Liver (tissue), 9 donors: ENCODE measurements around the gene CLDN16. TPM values are rescaled to one million over a fixed set of nuclear protein-coding genes. Genes with fewer than 3 reads are reported as not detected.

Experiments
- DNase-seq: peaks from one replicate; pipeline ENCODE4 v3.0.0-alpha.2; 2017; ENCODE audit warnings: low spot score
- H3K27ac ChIP-seq, 2 donors: one replicate each; pipeline ENCODE4 v1.7.0; 2013; ENCODE audit warnings: inconsistent platforms in 2 of 2, low read length in 2 of 2, control low read depth in 1 of 2, low read depth in 1 of 2, mild to moderate bottlenecking in 1 of 2
- H3K27me3 ChIP-seq, 4 donors: one replicate each; pipeline versions ENCODE4 v1.6.1 to v1.7.0; 2013; ENCODE audit warnings: low read length in 3 of 4, inconsistent platforms in 1 of 4, mild to moderate bottlenecking in 1 of 4, moderate library complexity in 1 of 4; ENCODE audit not compliant: control insufficient read depth in 4 of 4, insufficient read depth in 4 of 4
- H3K36me3 ChIP-seq, 4 donors: one replicate each; pipeline versions ENCODE4 v1.6.1 to v1.7.0; 2013; ENCODE audit warnings: low read length in 3 of 4, mild to moderate bottlenecking in 3 of 4, low read depth in 1 of 4, moderate library complexity in 1 of 4; ENCODE audit not compliant: control insufficient read depth in 4 of 4, insufficient read depth in 3 of 4
- H3K4me1 ChIP-seq, 4 donors: one replicate each; pipeline versions ENCODE4 v1.6.1 to v1.7.0; 2013; ENCODE audit warnings: low read length in 3 of 4, mild to moderate bottlenecking in 3 of 4, moderate library complexity in 1 of 4; ENCODE audit not compliant: control insufficient read depth in 4 of 4, insufficient read depth in 4 of 4
- H3K4me3 ChIP-seq, 3 donors: one replicate each; pipeline versions ENCODE4 v1.6.1 to v1.7.0; 2013; ENCODE audit warnings: low read length in 3 of 3, control low read depth in 1 of 3, low read depth in 1 of 3, mild to moderate bottlenecking in 1 of 3
- H3K9ac ChIP-seq, 2 donors: one replicate each; pipeline ENCODE4 v1.7.0; 2013; ENCODE audit warnings: low read length in 2 of 2, mild to moderate bottlenecking in 2 of 2, moderate library complexity in 2 of 2, control low read depth in 1 of 2, low read depth in 1 of 2
- H3K9me3 ChIP-seq, 4 donors: one replicate each; pipeline versions ENCODE4 v1.6.1 to v1.7.0; 2013; ENCODE audit warnings: low read length in 3 of 4; ENCODE audit not compliant: control insufficient read depth in 4 of 4
- ATF3 ChIP-seq: IDR thresholded peaks from 2 replicates; pipeline ENCODE4 v1.6.1; 2016; ENCODE audit warnings: antibody characterized with exemption
- CTCF ChIP-seq: fragments of 150-350 bp; IDR thresholded peaks from 2 replicates; pipeline ENCODE4 v1.5.1; 2017; ENCODE audit warnings: improper control_type of control experiment, low read depth, low read length; ENCODE audit not compliant: missing input control
- EGR1 ChIP-seq, 2 donors: IDR thresholded peaks; 2 replicates each; pipeline ENCODE4 v1.6.1; 2016 to 2018; ENCODE audit warnings: antibody characterized with exemption in 2 of 2, low read depth in 2 of 2
- FOXA1 ChIP-seq: IDR thresholded peaks from 2 replicates; pipeline ENCODE4 v1.6.1; 2016; ENCODE audit warnings: antibody characterized with exemption
- FOXA2 ChIP-seq: IDR thresholded peaks from 2 replicates; pipeline ENCODE4 v1.6.1; 2016; ENCODE audit warnings: antibody characterized with exemption
- GABPA ChIP-seq, 2 donors: IDR thresholded peaks in 1 of 2; conservative IDR thresholded peaks in 1 of 2; 2 replicates each; pipeline ENCODE4 v1.6.1; 2016; ENCODE audit warnings: antibody characterized with exemption in 2 of 2, mild to moderate bottlenecking in 1 of 2, moderate library complexity in 1 of 2
- HNF4A ChIP-seq, 2 donors: conservative IDR thresholded peaks; 2 replicates each; pipeline ENCODE4 v1.6.1; 2016; ENCODE audit warnings: antibody characterized with exemption in 2 of 2, mild to moderate bottlenecking in 2 of 2
- HNF4G ChIP-seq: IDR thresholded peaks from 2 replicates; pipeline ENCODE4 v1.6.1; 2016; ENCODE audit warnings: antibody characterized with exemption
- JUND ChIP-seq, 2 donors: IDR thresholded peaks; 2 replicates each; pipeline ENCODE4 v1.6.1; 2016; ENCODE audit warnings: antibody characterized with exemption in 2 of 2
- MAX ChIP-seq: IDR thresholded peaks from 2 replicates; pipeline ENCODE4 v1.6.1; 2016; ENCODE audit warnings: antibody characterized with exemption
- NR2F2 ChIP-seq: IDR thresholded peaks from 2 replicates; pipeline ENCODE4 v1.6.1; 2016; ENCODE audit warnings: antibody characterized with exemption
- RAD21 ChIP-seq, 2 donors: IDR thresholded peaks; 2 replicates each; pipeline ENCODE4 v1.6.1; 2016; ENCODE audit warnings: antibody characterized with exemption in 2 of 2, mild to moderate bottlenecking in 2 of 2
- RXRA ChIP-seq, 2 donors: IDR thresholded peaks; 2 replicates each; pipeline ENCODE4 v1.6.1; 2017 to 2018; ENCODE audit warnings: antibody characterized with exemption in 2 of 2, mild to moderate bottlenecking in 1 of 2
- SP1 ChIP-seq: IDR thresholded peaks from 2 replicates; pipeline ENCODE4 v1.6.1; 2018; ENCODE audit warnings: antibody characterized with exemption, mild to moderate bottlenecking
- TAF1 ChIP-seq: conservative IDR thresholded peaks from 2 replicates; pipeline ENCODE4 v1.6.1; 2016; ENCODE audit warnings: antibody characterized with exemption, mild to moderate bottlenecking
- YY1 ChIP-seq: IDR thresholded peaks from 2 replicates; pipeline ENCODE4 v1.6.1; 2016; ENCODE audit warnings: antibody characterized with exemption, mild to moderate bottlenecking
- ZBTB33 ChIP-seq: IDR thresholded peaks from 2 replicates; pipeline ENCODE4 v1.6.1; 2016; ENCODE audit warnings: antibody characterized with exemption
- WGBS: extraction: QIAGEN DNeasy Blood & Tissue Kit; methylation state at CpG from one replicate; pipeline ENCODE4 v1.1.7; 2013; 5-methylcytosine and 5-hydroxymethylcytosine counted together
- polyA plus RNA-seq, 2 donors: library from polyadenylated mRNA; stranded (reverse) in 1 of 2; unstranded in 1 of 2; fragments of 200-250 nt in 1 of 2; fragments of >200 nt in 1 of 2; fragmentation: Nextera tagmentation in 1 of 2; extraction: Ambion mirVana in 1 of 2; gene quantifications; one replicate each; pipeline versions ENCODE4 v1.2.1 to v1.2.3, GENCODE V29; 2013 to 2015
- total RNA-seq, 2 donors: library from RNA; depleted of rRNA; stranded (reverse); fragments of >200 nt; gene quantifications; one replicate each; pipeline ENCODE4 v1.2.3, GENCODE V29; 2014
- TF ChIP-seq, protein P1 (sequence below): IDR thresholded peaks from 2 replicates; pipeline ENCODE4 v1.6.1; 2016; ENCODE audit warnings: antibody characterized with exemption, mild to moderate bottlenecking
- donor health status: healthy.
- donor health status: healthy.
- donor health status: healthy.
- donor health status: healthy.
- donor health status: healthy.

The CLDN16 gene
- total and polyA plus RNA-seq, 4 donors: 0.22 to 0.89 (median 0.70) TPM

DNA sequence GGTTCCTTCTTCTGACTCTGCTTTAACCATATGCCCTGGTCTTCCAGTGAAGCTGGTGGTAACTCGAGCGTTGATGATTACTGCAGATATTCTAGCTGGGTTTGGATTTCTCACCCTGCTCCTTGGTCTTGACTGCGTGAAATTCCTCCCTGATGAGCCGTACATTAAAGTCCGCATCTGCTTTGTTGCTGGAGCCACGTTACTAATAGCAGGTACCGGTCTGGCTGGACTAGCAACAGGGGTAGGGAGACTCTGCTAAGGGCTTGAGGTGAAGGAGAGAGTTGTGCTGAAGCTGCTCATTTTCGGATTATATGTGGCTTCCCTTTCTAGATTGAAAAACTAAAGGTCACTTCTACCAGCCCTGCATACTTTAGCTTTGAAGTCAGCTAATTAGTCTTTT, 16.8 kb downstream of the CLDN16 start:
- H3K27ac ChIP-seq: no peak overlapping the region

DNA sequence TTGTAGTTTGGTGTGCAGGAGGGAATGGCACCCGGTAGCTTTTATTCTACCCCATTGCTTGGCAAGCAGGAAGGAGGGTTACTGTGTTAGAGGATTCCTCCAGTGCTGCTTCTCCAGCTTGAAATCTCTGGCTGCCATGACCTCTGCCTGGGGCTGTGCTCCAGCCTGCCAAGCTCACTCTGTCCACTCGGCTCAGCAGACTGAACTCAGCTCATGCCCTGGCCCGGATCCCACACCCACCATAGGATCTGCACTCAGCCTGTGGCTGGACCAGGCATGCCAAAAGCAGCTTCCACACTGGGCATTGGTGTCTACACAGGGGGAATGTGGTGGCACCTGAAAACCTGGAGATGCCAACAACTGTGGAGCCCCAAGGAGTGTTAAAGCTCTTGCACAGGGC, 26.3 kb downstream of the CLDN16 start:
- no peaks in the 10 kb centered on the region for H3K4me1 ChIP-seq
- no peak for DNase-seq
- TF ChIP-seq HNF4G (no peak), FOXA2 (no peak), RXRA (IDR thresholded peaks at IDR 0.05) (no peak), SP1 (no peak), HNF4A (conservative IDR thresholded peaks at IDR 0.05) (no peak), EGR1 (IDR thresholded peaks at IDR 0.05; ENCODE audit: low read depth in 2 of 2) (no peak), TAF1 (no peak), YY1 (no peak), JUND (IDR thresholded peaks at IDR 0.05) (no peak), ZBTB33 (no peak), RAD21 (IDR thresholded peaks at IDR 0.05) (no peak), CTCF (no peak), FOXA1 (no peak), ATF3 (no peak), MAX (no peak), GABPA (IDR thresholded peaks at IDR 0.05 in 1 of 2, conservative IDR thresholded peaks at IDR 0.05 in 1 of 2) (no peak), NR2F2 (no peak)
- TF ChIP-seq, protein P1, sequence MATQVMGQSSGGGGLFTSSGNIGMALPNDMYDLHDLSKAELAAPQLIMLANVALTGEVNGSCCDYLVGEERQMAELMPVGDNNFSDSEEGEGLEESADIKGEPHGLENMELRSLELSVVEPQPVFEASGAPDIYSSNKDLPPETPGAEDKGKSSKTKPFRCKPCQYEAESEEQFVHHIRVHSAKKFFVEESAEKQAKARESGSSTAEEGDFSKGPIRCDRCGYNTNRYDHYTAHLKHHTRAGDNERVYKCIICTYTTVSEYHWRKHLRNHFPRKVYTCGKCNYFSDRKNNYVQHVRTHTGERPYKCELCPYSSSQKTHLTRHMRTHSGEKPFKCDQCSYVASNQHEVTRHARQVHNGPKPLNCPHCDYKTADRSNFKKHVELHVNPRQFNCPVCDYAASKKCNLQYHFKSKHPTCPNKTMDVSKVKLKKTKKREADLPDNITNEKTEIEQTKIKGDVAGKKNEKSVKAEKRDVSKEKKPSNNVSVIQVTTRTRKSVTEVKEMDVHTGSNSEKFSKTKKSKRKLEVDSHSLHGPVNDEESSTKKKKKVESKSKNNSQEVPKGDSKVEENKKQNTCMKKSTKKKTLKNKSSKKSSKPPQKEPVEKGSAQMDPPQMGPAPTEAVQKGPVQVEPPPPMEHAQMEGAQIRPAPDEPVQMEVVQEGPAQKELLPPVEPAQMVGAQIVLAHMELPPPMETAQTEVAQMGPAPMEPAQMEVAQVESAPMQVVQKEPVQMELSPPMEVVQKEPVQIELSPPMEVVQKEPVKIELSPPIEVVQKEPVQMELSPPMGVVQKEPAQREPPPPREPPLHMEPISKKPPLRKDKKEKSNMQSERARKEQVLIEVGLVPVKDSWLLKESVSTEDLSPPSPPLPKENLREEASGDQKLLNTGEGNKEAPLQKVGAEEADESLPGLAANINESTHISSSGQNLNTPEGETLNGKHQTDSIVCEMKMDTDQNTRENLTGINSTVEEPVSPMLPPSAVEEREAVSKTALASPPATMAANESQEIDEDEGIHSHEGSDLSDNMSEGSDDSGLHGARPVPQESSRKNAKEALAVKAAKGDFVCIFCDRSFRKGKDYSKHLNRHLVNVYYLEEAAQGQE: no peak
- WGBS: 78% methylated on average over 3 of the region's 3 CpGs
- no peak overlapping the region for H3K9ac ChIP-seq
- no peaks in the 10 kb centered on the region for H3K9me3 ChIP-seq
- H3K27me3 ChIP-seq: no peaks in the 10 kb centered on the region
- H3K27ac ChIP-seq: no peak overlapping the region
- H3K36me3 ChIP-seq: no peaks in the 10 kb centered on the region
- no peak overlapping the region for H3K4me3 ChIP-seq

More for the DNA sequence above, 16.8 kb downstream of the CLDN16 start:
- TF ChIP-seq TAF1: no peak
- TF ChIP-seq HNF4A (conservative IDR thresholded peaks at IDR 0.05): no peak
- Histone ChIP-seq H3K27me3 (no peaks in the 10 kb centered on the region), H3K9ac (no peak overlapping the region), H3K4me1 (no peaks in the 10 kb centered on the region), H3K36me3 (no peaks in the 10 kb centered on the region), H3K4me3 (no peak overlapping the region), H3K9me3 (no peaks in the 10 kb centered on the region)
- DNase-seq: no peak
- 95% methylated on average over 8 of the region's 8 CpGs for WGBS
